ENCODE results near the gene DMAP1. TPM values are rescaled to one million over a fixed set of nuclear protein-coding genes. Genes with fewer than 3 reads are reported as not detected.

The DMAP1 gene
- total and polyA plus RNA-seq, 12 donors: 62.4 to 229 (median 87.8) TPM

DNA sequence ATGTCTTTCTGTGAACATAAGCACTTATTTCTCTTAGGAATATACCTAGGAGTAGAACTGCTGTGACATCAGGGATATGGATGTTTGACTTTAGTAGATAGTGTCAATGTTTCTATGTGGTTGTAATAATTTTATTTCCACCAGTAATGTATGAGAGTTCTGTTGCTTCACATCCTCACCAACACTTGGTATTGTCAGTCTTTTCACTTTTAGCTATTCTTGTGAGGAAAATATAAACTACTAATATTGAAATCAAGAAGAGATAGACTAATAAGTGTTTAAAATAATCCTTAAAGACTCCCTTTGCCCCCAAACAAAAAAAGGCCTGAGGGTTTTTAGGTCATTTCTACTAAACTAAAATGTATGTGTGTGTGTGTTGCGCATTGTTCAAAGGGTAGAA is 2.7 kb upstream of the DMAP1 start:
- Histone ChIP-seq H3K4me1 (replicated peaks in 1 of 2) (peaks cover 5 to 19% of the 10 kb centered on the region in 2 donors), H3K36me3 (replicated peaks in 1 of 2) (peaks cover 0 to 10% of the 10 kb centered on the region in 2 donors), H3K27me3 (no peaks in the 10 kb centered on the region), H3K9me3 (replicated peaks in 1 of 3) (no peaks in the 10 kb centered on the region), H3K4me3 (no peak overlapping the region), H3K27ac (no peak overlapping the region)
- intact Hi-C loops (cut with DNase I): loop anchor here in 1 of 2 donors (10.0 kb wide), 1 partner anchor 196 kb away; no protein-coding TSS in a partner anchor
- no peak for DNase-seq
- WGBS, 4 donors: 92 to 100% (median 97%) methylated on average over 1 of the region's 1 CpG
- TF ChIP-seq, protein P1, sequence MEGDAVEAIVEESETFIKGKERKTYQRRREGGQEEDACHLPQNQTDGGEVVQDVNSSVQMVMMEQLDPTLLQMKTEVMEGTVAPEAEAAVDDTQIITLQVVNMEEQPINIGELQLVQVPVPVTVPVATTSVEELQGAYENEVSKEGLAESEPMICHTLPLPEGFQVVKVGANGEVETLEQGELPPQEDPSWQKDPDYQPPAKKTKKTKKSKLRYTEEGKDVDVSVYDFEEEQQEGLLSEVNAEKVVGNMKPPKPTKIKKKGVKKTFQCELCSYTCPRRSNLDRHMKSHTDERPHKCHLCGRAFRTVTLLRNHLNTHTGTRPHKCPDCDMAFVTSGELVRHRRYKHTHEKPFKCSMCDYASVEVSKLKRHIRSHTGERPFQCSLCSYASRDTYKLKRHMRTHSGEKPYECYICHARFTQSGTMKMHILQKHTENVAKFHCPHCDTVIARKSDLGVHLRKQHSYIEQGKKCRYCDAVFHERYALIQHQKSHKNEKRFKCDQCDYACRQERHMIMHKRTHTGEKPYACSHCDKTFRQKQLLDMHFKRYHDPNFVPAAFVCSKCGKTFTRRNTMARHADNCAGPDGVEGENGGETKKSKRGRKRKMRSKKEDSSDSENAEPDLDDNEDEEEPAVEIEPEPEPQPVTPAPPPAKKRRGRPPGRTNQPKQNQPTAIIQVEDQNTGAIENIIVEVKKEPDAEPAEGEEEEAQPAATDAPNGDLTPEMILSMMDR (IDR thresholded peaks at IDR 0.05): no peak
- no peak for TF ChIP-seq POLR2A (IDR thresholded peaks at IDR 0.05)

DNA sequence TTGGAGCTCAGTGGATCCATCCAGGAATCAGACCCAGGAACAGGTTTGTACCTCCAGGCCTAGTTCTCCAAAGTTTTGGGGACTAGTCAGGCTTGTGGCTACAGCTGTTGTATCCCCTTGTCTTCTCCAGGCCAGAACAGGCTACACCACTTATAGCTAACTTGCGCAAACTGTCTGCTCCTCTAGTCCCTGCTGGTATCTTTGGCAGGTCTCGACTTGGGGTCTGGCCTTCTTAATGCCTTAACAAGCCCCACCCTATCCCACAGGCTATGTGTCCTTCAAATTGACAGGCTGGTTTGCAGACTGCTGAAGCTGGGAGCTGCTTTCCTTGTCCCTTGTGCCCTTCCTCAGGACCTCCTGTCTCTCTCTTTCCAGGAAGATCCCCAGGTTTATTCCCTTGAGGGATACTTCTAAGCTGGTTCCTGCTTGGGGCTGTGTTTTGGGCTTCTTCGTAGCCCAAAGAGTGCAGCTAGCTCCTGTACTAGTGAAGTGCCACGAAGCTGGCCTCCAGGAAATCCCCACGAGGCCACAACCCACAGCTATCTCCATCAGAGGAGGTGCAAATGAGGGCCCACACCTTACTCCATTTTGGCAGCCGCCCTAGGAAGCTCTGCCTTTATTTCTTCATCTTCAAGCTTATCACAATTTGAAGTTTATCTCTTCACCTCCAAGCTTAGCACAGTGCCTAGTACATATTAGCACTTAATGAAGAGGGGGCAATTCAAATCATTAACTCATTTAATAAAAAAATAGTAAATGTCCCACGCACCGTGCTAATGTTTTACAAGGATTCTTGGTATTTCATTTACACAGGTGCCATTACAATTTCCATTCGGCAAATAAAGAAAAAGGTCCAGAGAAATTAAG is 683 bp upstream of the DMAP1 start:
- H3K9me3 ChIP-seq (replicated peaks in 1 of 3): no peaks in the 10 kb centered on the region
- no peak for TF ChIP-seq POLR2A (IDR thresholded peaks at IDR 0.05)
- no peaks in the 10 kb centered on the region for H3K27me3 ChIP-seq
- 40 to 47% (median 46%) methylated on average over 9 of the region's 9 CpGs for WGBS, 4 donors
- H3K4me1 ChIP-seq (replicated peaks in 1 of 2): peaks cover 5 to 25% of the 10 kb centered on the region in 2 donors
- intact Hi-C loops (cut with DNase I): loop anchor here in 1 of 2 donors (10.0 kb wide), 1 partner anchor 198 kb away; no protein-coding TSS in a partner anchor
- peak overlapping the region in 2 of 4 donors; percentile 75 to 90 for H3K4me3 ChIP-seq
- H3K27ac ChIP-seq: peak overlapping the region in 3 of 5 donors; percentile 60 to 79 (median 72)
- DNase-seq: no peak
- peaks cover 0 to 24% of the 10 kb centered on the region in 2 donors for H3K36me3 ChIP-seq (replicated peaks in 1 of 2)

DNA sequence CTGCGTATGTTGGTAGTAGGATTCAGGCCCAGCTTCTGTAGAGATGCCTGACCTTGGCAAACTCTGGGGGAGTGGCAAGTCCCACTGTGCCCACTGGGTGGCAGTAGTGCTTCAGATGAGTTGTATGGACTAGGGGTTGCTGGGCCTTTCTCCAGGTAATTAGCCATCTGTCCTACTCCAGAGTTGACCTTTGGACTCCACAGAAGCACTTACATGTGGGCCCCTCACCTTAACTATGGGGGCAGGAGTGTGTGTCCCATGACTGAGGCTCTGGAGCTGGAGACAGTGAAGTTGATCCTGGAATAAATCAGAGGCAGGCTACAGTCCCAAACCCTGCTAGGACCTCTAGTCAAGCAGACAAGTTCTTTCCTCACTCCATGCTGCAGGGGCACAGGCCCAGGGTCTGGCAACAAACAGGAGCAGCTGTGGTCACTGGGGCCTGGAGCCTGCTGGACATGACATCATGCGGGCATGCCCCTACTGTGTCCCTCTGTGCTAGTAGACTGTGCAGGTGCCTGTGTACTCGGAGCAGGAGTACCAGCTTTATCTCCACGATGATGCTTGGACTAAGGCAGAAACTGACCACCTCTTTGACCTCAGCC is 4.6 kb downstream of the DMAP1 start:
- 62 to 74% (median 65%) methylated on average over 3 to 4 of the region's 4 CpGs for WGBS, 4 donors
- peak; percentile 76 to 95 (median 84) for DNase-seq
- Histone ChIP-seq H3K9me3 (replicated peaks in 1 of 3) (no peaks in the 10 kb centered on the region), H3K4me1 (replicated peaks in 1 of 2) (peaks cover 5 to 27% of the 10 kb centered on the region in 2 donors), H3K36me3 (replicated peaks in 1 of 2) (peaks cover 0 to 60% of the 10 kb centered on the region in 2 donors), H3K4me3 (no peak overlapping the region), H3K27ac (peak overlapping the region in 2 of 5 donors; percentile 30 to 35), H3K27me3 (no peaks in the 10 kb centered on the region)
- TF ChIP-seq, protein P1 (IDR thresholded peaks at IDR 0.05): peak; percentile 79 to 92 (median 88)
- TF ChIP-seq POLR2A (IDR thresholded peaks at IDR 0.05): no peak
- intact Hi-C loops (cut with DNase I): loop anchor here (5.0 to 10.0 kb wide), 3 partner anchors 99 to 374 kb away; no protein-coding TSS in a partner anchor

DNA sequence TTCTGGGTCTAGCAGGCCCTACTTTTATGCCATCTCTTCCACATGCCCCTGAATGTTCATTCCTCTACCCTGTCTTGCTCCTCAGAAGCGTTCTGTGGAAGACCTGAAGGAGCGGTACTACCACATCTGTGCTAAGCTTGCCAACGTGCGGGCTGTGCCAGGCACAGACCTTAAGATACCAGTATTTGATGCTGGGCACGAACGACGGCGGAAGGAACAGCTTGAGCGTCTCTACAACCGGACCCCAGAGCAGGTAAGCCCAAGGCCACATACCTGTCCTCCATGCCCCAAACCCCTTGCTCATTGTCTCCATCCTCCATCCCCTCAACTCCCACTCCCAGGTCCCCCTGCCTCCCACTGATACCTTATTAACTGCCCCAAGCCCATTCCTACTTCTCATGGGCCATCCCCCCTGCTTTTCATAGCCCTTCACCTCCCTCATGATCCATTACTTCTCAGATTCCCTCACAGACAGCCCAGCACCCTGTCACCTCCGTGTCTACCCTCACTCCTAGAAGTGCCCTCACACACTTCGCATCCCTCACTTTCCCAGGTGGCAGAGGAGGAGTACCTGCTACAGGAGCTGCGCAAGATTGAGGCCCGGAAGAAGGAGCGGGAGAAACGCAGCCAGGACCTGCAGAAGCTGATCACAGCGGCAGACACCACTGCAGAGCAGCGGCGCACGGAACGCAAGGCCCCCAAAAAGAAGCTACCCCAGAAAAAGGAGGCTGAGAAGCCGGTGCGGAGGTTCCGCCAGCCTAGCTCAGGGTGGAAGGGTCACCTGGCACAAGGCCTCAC is 5.4 kb downstream of the DMAP1 start:
- intact Hi-C loops (cut with DNase I): loop anchor here (5.0 to 10.0 kb wide), 3 partner anchors 99 to 374 kb away; no protein-coding TSS in a partner anchor

More for the DNA sequence above, 5.4 kb downstream of the DMAP1 start:
- no peaks in the 10 kb centered on the region for H3K9me3 ChIP-seq (replicated peaks in 1 of 3)
- peaks cover 5 to 26% of the 10 kb centered on the region in 2 donors for H3K4me1 ChIP-seq (replicated peaks in 1 of 2)
- H3K4me3 ChIP-seq: no peak overlapping the region
- 85 to 93% (median 92%) methylated on average over 21 to 24 of the region's 24 CpGs for WGBS, 4 donors
- TF ChIP-seq, protein P1 (IDR thresholded peaks at IDR 0.05): no peak
- TF ChIP-seq POLR2A (IDR thresholded peaks at IDR 0.05): no peak
- peaks cover 0 to 60% of the 10 kb centered on the region in 2 donors for H3K36me3 ChIP-seq (replicated peaks in 1 of 2)
- H3K27me3 ChIP-seq: no peaks in the 10 kb centered on the region
- peak overlapping the region in 1 of 5 donors; percentile 61 for H3K27ac ChIP-seq
- DNase-seq: no peak
